HuH-7 (cell line): ENCODE data around the gene HNRNPU.

Source experiments
- DNase-seq: peaks from one replicate; pipeline ENCODE4 v3.0.0; 2011; ENCODE audit warnings: low spot score

Gene HNRNPU

GRCh38 chr1:244802556-244803239 is 61.6 kb downstream of the HNRNPU start:
- DNase-seq, result no peak

GRCh38 chr1:244802041-244802440 is 62.3 kb downstream of the HNRNPU start:
- no peak for DNase-seq

- DNase-seq, result peak; percentile 75
These were observed 63.1 kb downstream of the HNRNPU start for GRCh38 chr1:244801246-244801645.

- no peak for DNase-seq
These were observed 63.5 kb downstream of the HNRNPU start for GRCh38 chr1:244800821-244801220.
